Skeletal muscle cell (primary cell): ENCODE data around the gene FOXO1.

Experiments used
- DNase-seq: peaks from one replicate; pipeline ENCODE4 v3.0.0-alpha.2; 2010; ENCODE audit warnings: low read depth
- H3K4me3 ChIP-seq: 2 replicates; pipeline ENCODE4 v1.5.1; 2011; ENCODE audit warnings: low read depth, mild to moderate bottlenecking, control low read depth, low read length, moderate library complexity

The FOXO1 gene

GRCh38 chr13:40530961-40531360, 135.5 kb downstream of the FOXO1 start:
- DNase-seq: no peak
- H3K4me3 ChIP-seq: no peak overlapping the region

GRCh38 chr13:40528881-40529280, 137.6 kb downstream of the FOXO1 start:
- H3K4me3 ChIP-seq: no peak overlapping the region

DNA sequence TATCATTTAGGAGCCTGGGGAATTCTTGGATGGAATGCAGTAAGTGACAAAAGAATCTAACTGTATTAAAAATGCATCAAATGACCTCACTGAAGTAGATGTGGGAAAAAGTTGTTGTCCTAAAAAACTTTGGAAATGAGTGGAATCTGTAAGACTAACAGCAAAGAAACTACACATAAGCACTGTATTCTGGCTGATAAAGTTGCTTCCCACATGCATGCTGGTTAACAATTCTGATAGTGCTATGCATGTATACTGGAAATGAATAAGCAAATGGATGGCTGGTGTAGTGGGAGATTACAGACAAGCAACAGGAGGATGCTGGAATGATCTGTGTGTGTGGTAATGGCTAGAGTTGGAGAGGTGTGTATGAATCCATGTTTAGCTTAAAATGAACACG, 138.5 kb downstream of the FOXO1 start:
- no peak for DNase-seq
- no peak overlapping the region for H3K4me3 ChIP-seq

More at GRCh38 chr13:40528881-40529280, 137.6 kb downstream of the FOXO1 start:
- DNase-seq: no peak

GRCh38 chr13:40522282-40522681, 144.2 kb downstream of the FOXO1 start:
- DNase-seq: no peak
- no peak overlapping the region for H3K4me3 ChIP-seq

DNA sequence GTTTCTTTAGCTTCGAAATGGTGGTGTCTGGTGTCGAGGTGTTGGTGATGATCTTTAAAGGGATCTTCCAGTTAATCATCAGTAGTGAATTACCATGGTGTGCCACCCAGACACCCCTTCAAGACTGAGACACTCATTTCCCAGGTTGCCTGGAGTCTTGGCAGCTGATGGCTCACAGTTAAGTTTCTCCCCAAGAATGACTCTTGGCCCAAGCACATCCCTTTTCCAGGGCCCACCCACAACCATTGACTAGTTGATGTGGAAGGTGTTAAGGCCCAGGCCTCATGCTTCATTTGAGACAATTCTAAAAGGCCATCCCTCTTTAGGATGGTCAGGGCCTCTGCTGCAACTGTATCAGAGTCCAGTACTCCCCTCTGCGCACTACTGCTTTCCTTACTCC, 145.5 kb downstream of the FOXO1 start:
- no peak overlapping the region for H3K4me3 ChIP-seq
- no peak for DNase-seq

GRCh38 chr13:40519637-40520036, 146.8 kb downstream of the FOXO1 start:
- no peak overlapping the region for H3K4me3 ChIP-seq
- no peak for DNase-seq

GRCh38 chr13:40518481-40518882, 148.0 kb downstream of the FOXO1 start:
- no peak for DNase-seq
- H3K4me3 ChIP-seq: no peak overlapping the region

GRCh38 chr13:40517486-40518480, 148.7 kb downstream of the FOXO1 start:
- no peak overlapping the region for H3K4me3 ChIP-seq
- no peak for DNase-seq

DNA sequence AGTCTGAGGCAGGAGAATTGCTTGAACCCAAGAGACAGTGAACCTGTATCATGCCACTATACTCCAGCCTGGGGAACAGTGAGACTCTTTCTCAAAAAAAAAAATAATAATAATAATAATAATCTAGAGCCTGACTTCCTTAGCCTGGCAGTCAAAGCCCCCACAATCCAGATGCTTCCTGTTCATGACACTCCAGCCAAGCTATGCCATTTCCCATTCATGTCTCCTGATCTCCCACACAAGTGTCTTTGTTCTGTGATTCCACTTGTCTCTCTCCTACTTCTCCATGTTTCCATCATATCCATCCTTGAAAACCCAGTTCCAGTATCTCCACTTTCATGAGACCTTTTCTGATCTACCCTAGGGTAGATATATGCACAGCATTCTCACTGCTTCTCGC, 150.7 kb downstream of the FOXO1 start:
- DNase-seq: no peak
- no peak overlapping the region for H3K4me3 ChIP-seq

DNA sequence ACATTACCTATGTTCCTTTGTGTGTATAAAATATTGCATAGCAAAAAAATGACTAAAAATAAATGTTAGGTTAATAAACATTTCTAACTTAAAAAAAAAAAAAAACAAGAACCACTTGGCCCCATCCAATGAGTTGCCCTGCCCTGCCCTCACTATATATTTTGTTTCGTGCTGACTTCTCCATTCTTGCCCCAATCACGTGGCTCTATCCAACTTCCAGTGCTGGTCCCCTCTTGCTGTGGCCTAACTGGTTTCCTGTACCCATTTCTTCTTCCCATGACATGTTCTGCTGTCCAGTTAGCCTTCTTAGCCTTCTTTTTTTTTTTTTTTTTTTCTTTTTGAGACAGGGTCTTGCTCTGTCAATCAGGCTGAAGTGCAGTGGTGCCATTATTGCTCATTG, 151.6 kb downstream of the FOXO1 start:
- DNase-seq: no peak
- H3K4me3 ChIP-seq: no peak overlapping the region

DNA sequence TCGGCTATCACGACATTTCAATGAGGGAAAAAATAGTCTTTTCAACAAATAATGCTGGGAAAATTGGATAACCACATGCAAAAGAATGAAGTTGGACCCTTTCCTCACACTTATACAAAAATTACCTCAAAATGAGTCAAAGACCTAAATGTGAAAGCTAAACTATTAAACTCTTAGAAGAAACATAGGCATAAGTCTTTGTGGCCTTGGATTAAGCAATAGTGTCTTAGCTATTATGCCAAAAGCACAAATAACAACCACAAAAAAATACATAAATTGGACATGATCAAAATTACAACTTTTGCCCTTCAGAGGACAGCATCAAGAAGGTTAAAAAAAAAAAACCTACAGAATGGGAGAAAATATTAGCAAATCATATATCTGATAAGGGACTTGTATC, 156.6 kb downstream of the FOXO1 start:
- H3K4me3 ChIP-seq: no peak overlapping the region
- no peak for DNase-seq

- DNase-seq: no peak
- H3K4me3 ChIP-seq: no peak overlapping the region
Measured at GRCh38 chr13:40508767-40509342, 157.6 kb downstream of the FOXO1 start.

- H3K4me3 ChIP-seq: no peak overlapping the region
- no peak for DNase-seq
Measured at GRCh38 chr13:40508127-40508526, 158.3 kb downstream of the FOXO1 start.

DNA sequence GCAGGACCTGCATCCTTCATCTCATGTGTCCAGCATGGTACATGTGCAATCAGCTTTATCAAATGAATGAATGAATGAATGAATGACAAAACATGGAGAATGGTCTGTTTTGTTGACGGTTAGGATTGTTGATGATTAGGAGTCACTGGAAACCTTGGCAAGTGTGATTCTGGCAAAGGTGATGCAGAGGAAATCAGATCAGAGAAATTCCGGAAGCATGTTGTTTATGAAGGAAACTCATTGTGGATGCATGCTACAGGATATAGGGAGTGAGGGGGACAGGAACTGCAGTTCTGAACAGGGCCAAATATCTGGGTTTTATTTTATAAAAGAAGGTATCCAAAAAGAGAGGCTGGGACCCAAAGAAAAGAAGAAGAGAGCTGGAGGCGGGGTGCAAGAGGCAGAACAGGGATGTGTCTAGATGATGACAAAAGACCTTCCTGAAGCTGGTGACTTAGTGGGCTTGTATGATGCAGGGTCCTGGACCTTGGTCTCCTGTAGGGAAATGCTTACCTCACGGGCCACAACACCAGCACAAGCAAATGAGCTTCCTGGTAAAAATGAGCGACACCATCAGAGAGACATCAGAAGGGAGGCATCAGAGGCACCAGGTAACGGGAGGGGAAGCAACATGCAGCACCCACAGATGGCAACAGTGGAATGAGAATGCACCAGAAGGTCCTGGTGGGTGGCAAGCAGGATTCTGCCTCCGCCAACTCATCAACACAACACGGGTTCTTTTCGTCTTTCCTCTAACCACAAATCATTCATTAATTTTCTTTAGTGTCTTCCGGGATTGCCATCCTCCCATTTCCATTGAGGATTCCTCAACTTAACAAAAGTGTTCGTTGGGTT, 159.6 kb downstream of the FOXO1 start:
- no peak overlapping the region for H3K4me3 ChIP-seq
- DNase-seq: no peak
